Tibial nerve (tissue), 4 donors: ENCODE results near the gene BUD13.

Experiments used
- CTCF ChIP-seq, 5 experiments: fragments of 200-600 bp in 3 of 5; fragments of 450-650 bp in 2 of 5; sonication (generic) in 3 of 5; IDR thresholded peaks; one replicate each; pipeline ENCODE4 v1.5.1; 2016 to 2019; ENCODE audit warnings: antibody characterized with exemption in 5 of 5, mild to moderate bottlenecking in 3 of 5, moderate library complexity in 2 of 5
- EP300 ChIP-seq, 2 donors: sonication (generic); formaldehyde crosslinking; IDR thresholded peaks; one replicate each; pipeline ENCODE4 v1.6.1; 2017; ENCODE audit warnings: antibody characterized with exemption in 2 of 2, mild to moderate bottlenecking in 1 of 2
- POLR2A ChIP-seq, 2 donors: fragments of 450-650 bp; IDR thresholded peaks; one replicate each; pipeline ENCODE4 v1.6.1; 2017; ENCODE audit warnings: antibody characterized with exemption in 2 of 2, mild to moderate bottlenecking in 2 of 2, moderate library complexity in 2 of 2

DNA sequence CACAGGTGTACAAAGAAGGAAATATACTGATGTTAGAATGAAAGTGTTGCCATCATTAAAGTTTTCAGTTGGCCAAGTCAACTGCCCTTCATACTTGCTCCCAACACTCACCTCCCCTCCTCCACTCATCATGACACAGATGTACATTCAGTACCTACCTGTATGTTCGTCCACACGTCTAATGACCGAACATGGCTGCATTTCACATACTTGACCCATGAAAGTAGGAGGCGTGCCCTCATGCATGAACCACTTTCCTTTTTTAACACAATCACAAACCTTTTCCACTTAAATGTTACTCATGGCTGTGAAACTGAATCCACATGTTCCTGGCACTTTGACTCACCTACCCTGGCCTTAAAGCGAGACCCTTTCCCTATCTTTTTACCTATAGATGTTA, 3.2 kb upstream of the BUD13 start:
- no peak for TF ChIP-seq CTCF (IDR thresholded peaks at IDR 0.05)
- TF ChIP-seq POLR2A (IDR thresholded peaks at IDR 0.05) = no peak
- no peak for TF ChIP-seq EP300 (IDR thresholded peaks at IDR 0.05)
